ENCODE measurements around the gene IGFBP2. TPM values are rescaled to one million over a fixed set of nuclear protein-coding genes. Genes with fewer than 3 reads are reported as not detected.
A peak's percentile ranks its signal among the peaks of the same experiment; 100 is the strongest.

Gene IGFBP2
- total and polyA plus RNA-seq, 2 of the 8 experiments (the other 6 are each of a cell fraction or from before 2014, with no cell fraction given) = 326 to 782 TPM

- TF ChIP-seq CHD7 (IDR thresholded peaks at IDR 0.05; ENCODE audit: insufficient replicate concordance, low read length) (no peak), BACH1 (IDR thresholded peaks at IDR 0.05; ENCODE audit: low read length) (no peak), CBX5 (IDR thresholded peaks at IDR 0.05; ENCODE audit: low read depth, low read length) (no peak), POLR2AphosphoS5 (IDR thresholded peaks at IDR 0.05; ENCODE audit: low read depth, low read length) (peak; percentile 49; the same call in 1 of the 2 replicates), KDM4A (IDR thresholded peaks at IDR 0.05; ENCODE audit: low read depth, low read length, severe bottlenecking) (no peak), NANOG (IDR thresholded peaks at IDR 0.05; ENCODE audit: insufficient read depth, low read depth, low read length, poor library complexity, severe bottlenecking) (no peak), TAF1 (IDR thresholded peaks at IDR 0.05; ENCODE audit: low read depth, low read length) (no peak), MAX (IDR thresholded peaks at IDR 0.05) (no peak), SP2 (IDR thresholded peaks at IDR 0.05; ENCODE audit: low read length) (no peak)
Observed at GRCh38 chr2:216661639-216662375, 28.6 kb downstream of the IGFBP2 start (continued).

All from H1 (cell line).